Measurements from ENCODE around the gene TMEM176B. TPM values are rescaled to one million over a fixed set of nuclear protein-coding genes. Genes with fewer than 3 reads are reported as not detected.

Gene TMEM176B
- total and polyA plus RNA-seq, 12 donors = 15.9 to 149 (median 35.6) TPM

DNA sequence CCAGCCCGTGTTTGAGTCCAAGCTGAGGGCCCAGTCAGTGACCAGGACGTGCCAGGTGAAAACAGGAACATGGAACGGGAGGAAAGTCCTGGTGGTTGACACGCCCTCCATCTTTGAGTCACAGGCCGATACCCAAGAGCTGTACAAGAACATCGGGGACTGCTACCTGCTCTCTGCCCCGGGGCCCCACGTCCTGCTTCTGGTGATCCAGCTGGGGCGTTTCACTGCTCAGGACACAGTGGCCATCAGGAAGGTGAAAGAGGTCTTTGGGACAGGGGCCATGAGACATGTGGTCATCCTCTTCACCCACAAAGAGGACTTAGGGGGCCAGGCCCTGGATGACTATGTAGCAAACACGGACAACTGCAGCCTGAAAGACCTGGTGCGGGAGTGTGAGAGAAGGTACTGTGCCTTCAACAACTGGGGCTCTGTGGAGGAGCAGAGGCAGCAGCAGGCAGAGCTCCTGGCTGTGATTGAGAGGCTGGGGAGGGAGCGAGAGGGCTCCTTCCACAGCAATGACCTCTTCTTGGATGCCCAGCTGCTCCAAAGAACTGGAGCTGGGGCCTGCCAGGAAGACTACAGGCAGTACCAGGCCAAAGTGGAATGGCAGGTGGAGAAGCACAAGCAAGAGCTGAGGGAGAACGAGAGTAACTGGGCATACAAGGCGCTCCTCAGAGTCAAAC lies 57.7 kb downstream of the TMEM176B start:
- H3K36me3 ChIP-seq = peaks cover 0 to 51% (median 11%) of the 10 kb centered on the region in 9 donors
- no peaks in the 10 kb centered on the region for H3K27me3 ChIP-seq
- H3K4me3 ChIP-seq = peak overlapping the region in 2 of 10 donors; percentile 6 to 15
- H3K27ac ChIP-seq = peak overlapping the region in 7 of 10 donors; percentile 31 to 90 (median 85)
- intact Hi-C loops (cut with DNase I) = loop anchor here in 3 of 10 donors (5.0 to 10.0 kb wide), 3 partner anchors 55 to 290 kb away; partner anchors contain the start of genes GIMAP2 (in 1 of the 3) and GIMAP8 (in 1 of the 3)
- TF ChIP-seq, protein P1, sequence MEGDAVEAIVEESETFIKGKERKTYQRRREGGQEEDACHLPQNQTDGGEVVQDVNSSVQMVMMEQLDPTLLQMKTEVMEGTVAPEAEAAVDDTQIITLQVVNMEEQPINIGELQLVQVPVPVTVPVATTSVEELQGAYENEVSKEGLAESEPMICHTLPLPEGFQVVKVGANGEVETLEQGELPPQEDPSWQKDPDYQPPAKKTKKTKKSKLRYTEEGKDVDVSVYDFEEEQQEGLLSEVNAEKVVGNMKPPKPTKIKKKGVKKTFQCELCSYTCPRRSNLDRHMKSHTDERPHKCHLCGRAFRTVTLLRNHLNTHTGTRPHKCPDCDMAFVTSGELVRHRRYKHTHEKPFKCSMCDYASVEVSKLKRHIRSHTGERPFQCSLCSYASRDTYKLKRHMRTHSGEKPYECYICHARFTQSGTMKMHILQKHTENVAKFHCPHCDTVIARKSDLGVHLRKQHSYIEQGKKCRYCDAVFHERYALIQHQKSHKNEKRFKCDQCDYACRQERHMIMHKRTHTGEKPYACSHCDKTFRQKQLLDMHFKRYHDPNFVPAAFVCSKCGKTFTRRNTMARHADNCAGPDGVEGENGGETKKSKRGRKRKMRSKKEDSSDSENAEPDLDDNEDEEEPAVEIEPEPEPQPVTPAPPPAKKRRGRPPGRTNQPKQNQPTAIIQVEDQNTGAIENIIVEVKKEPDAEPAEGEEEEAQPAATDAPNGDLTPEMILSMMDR (IDR thresholded peaks at IDR 0.05) = no peak
- H3K4me1 ChIP-seq = peaks cover 8 to 65% (median 55%) of the 10 kb centered on the region in 9 donors
- WGBS, 2 donors = 77 to 95% methylated on average over 14 of the region's 14 CpGs
- ATAC-seq (no peak), DNase-seq (no peak)
- H3K9me3 ChIP-seq = no peaks in the 10 kb centered on the region

Other genes starting within 250 kb of the TMEM176B start
- gene GIMAP4, start 233.0 kb downstream of the TMEM176B start, total RNA-seq = 10 to 100 TPM; 19.7 to 68.6 (median 31.0) TPM
- gene GIMAP4, start 233.0 kb downstream of the TMEM176B start, polyA plus RNA-seq = 10 to 100 TPM; 39.0 to 50.8 TPM
- gene GIMAP6, start 168.0 kb downstream of the TMEM176B start, total RNA-seq = 10 to 100 TPM; 13.7 to 42.9 (median 25.5) TPM
- gene GIMAP6, start 168.0 kb downstream of the TMEM176B start, polyA plus RNA-seq = 10 to 100 TPM; 20.2 to 24.3 TPM
- 10 to 100 TPM in 1 of 10 donors, 1 to 10 TPM in 9; 2.1 to 17.5 (median 4.6) TPM for gene GIMAP2, start 114.7 kb downstream of the TMEM176B start, total RNA-seq
- 1 to 10 TPM; 5.3 to 5.8 TPM for gene GIMAP2, start 114.7 kb downstream of the TMEM176B start, polyA plus RNA-seq
- 10 to 100 TPM in 1 of 10 donors, 1 to 10 TPM in 9; 2.4 to 11.2 (median 4.3) TPM for gene GIMAP1, start 83.8 kb downstream of the TMEM176B start, total RNA-seq
- gene GIMAP1, start 83.8 kb downstream of the TMEM176B start, polyA plus RNA-seq = 10 to 100 TPM in 1 of 2 donors, 1 to 10 TPM in 1; 8.4 to 11.0 TPM
- 10 to 100 TPM in 7 of 10 donors, 1 to 10 TPM in 3; 6.5 to 27.2 (median 11.8) TPM for gene GIMAP5, start 62.9 kb downstream of the TMEM176B start, total RNA-seq
- gene GIMAP5, start 62.9 kb downstream of the TMEM176B start, polyA plus RNA-seq = 10 to 100 TPM; 22.9 to 35.0 TPM
- 10 to 100 TPM; 12.1 to 86.6 (median 22.2) TPM for gene TMEM176A, start 405 bp upstream of the TMEM176B start, total RNA-seq
- 10 to 100 TPM; 16.8 to 19.2 TPM for gene TMEM176A, start 405 bp upstream of the TMEM176B start, polyA plus RNA-seq
- 1 to 10 TPM in 1 of 10 donors, under 1 TPM in 7, not detected in 2; 0.09 to 1.2 (median 0.37) TPM for gene AOC1, start 52.2 kb upstream of the TMEM176B start, total RNA-seq
- gene AOC1, start 52.2 kb upstream of the TMEM176B start, polyA plus RNA-seq = under 1 TPM in 1 of 2 donors, not detected in 1; 0.04 TPM
- 100 to 1,000 TPM in 1 of 10 donors, 10 to 100 TPM in 9; 63.2 to 126 (median 78.4) TPM for gene KCNH2, start 178.0 kb upstream of the TMEM176B start, total RNA-seq
- 10 to 100 TPM; 50.2 to 99.9 TPM for gene KCNH2, start 178.0 kb upstream of the TMEM176B start, polyA plus RNA-seq
- gene NOS3, start 190.7 kb upstream of the TMEM176B start, total RNA-seq = 10 to 100 TPM in 9 of 10 donors, 1 to 10 TPM in 1; 10.0 to 53.3 (median 13.3) TPM
- 10 to 100 TPM; 11.1 to 25.5 TPM for gene NOS3, start 190.7 kb upstream of the TMEM176B start, polyA plus RNA-seq
- gene ATG9B, start 224.1 kb upstream of the TMEM176B start, total RNA-seq = under 1 TPM in 3 of 10 donors, not detected in 7; 0.09 to 0.39 (median 0.10) TPM
- gene ATG9B, start 224.1 kb upstream of the TMEM176B start, polyA plus RNA-seq = under 1 TPM; 0.45 to 0.59 TPM
- gene ABCB8, start 228.1 kb upstream of the TMEM176B start, total RNA-seq = 10 to 100 TPM; 20.9 to 32.4 (median 24.6) TPM
- 10 to 100 TPM; 16.7 to 42.2 TPM for gene ABCB8, start 228.1 kb upstream of the TMEM176B start, polyA plus RNA-seq
- 10 to 100 TPM in 1 of 10 donors, 1 to 10 TPM in 9; 3.2 to 12.5 (median 5.6) TPM for gene ASIC3, start 248.2 kb upstream of the TMEM176B start, total RNA-seq
- gene ASIC3, start 248.2 kb upstream of the TMEM176B start, polyA plus RNA-seq = 10 to 100 TPM in 1 of 2 donors, 1 to 10 TPM in 1; 3.7 to 38.8 TPM